ENCODE data around the gene SFXN2. TPM values are rescaled to one million over a fixed set of nuclear protein-coding genes. Genes with fewer than 3 reads are reported as not detected.

Gene SFXN2
- total and polyA plus RNA-seq, 7 experiments from 2014 or later = 11.4 to 32.1 (median 17.5) TPM

DNA sequence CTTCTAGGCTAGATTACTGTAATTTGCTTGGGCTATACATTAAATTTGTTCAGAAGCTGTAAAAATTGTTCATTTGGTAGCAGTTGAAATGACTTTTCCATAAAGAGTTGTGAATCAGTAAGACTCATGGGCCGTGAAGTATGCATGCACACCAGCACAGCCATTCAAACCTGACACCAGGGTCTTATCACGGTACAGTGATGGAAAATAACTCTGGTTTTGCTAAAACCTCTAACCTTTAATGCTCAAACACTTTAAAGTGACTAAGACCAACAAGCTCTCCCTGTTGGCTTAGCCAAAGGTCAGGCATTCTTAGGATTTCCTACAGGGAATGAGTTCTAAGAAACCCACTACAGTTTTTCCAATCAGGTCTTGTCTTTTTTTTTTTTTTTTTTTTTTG is 11.7 kb upstream of the SFXN2 start:
- CTCF ChIA-PET = no interaction called here
- ATAC-seq = no peak
- H3K4me3 Mint-ChIP-seq = no peak overlapping the region

DNA sequence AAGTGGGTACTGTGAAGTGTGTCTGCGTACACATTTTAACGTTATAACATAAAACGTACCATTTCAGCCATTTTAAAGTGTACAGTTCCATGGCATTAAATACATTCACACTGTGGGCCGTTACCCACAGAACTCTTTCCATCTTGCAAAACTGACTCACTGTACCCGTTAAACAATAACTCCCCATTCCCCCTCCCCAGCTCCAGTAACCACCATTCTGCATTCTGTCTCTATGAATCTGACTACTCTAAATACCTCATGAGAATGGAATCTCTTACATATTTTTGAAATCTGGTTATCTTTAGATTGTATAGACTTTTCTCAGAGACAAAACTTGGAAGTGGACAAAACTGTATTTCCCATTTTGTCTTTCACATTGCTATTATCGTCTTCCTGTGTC is 9.5 kb upstream of the SFXN2 start:
- H3K4me1 ChIP-seq (ENCODE audit: control insufficient read depth in 2 of 2, insufficient read depth in 2 of 2, low read length in 2 of 2) = no peaks in the 10 kb centered on the region
- Mint-ChIP-seq H3K36me3 (peaks cover 4 to 11% (median 7%) of the 10 kb centered on the region in 5 donors), H3K4me1 (peaks cover 0 to 19% (median 9%) of the 10 kb centered on the region in 7 donors), H3K4me3 (no peak overlapping the region), H3K27ac (peak overlapping the region in 1 of 9 donors; percentile 12), H3K27me3 (no peaks in the 10 kb centered on the region), H3K9me3 (no peaks in the 10 kb centered on the region)
- no peaks in the 10 kb centered on the region for H3K27me3 ChIP-seq (ENCODE audit: control insufficient read depth in 2 of 2, insufficient read depth in 2 of 2, low read length in 2 of 2)
- CTCF ChIA-PET = no interaction called here
- H3K36me3 ChIP-seq (ENCODE audit: control insufficient read depth in 2 of 3, insufficient read depth in 3 of 3, low read length in 3 of 3) = peaks cover 0 to 4% (median 0%) of the 10 kb centered on the region in 3 experiments
- H3K27ac ChIP-seq (ENCODE audit: low read depth, low read length) = no peak overlapping the region
- POLR2A ChIA-PET = no interaction called here
- intact Hi-C loops (cut with micrococcal nuclease) = no loop called here
- H3K9me3 ChIP-seq (ENCODE audit: control insufficient read depth in 2 of 3, low read length in 3 of 3) = no peaks in the 10 kb centered on the region
- ATAC-seq (no peak), DNase-seq (no peak)
- H3K4me3 ChIP-seq (ENCODE audit: low read length) = no peak overlapping the region

More for the DNA sequence above, 11.7 kb upstream of the SFXN2 start:
- Mint-ChIP-seq H3K9me3 (no peaks in the 10 kb centered on the region), H3K36me3 (peaks cover 6 to 27% (median 22%) of the 10 kb centered on the region in 5 donors), H3K27me3 (no peaks in the 10 kb centered on the region), H3K27ac (no peak overlapping the region), H3K4me1 (peaks cover 0 to 15% (median 9%) of the 10 kb centered on the region in 7 donors)
- intact Hi-C loops (cut with micrococcal nuclease) = no loop called here
- Histone ChIP-seq H3K27ac (ENCODE audit: low read depth, low read length) (no peak overlapping the region), H3K4me3 (ENCODE audit: low read length) (no peak overlapping the region), H3K4me1 (ENCODE audit: control insufficient read depth in 2 of 2, insufficient read depth in 2 of 2, low read length in 2 of 2) (no peaks in the 10 kb centered on the region), H3K9me3 (ENCODE audit: control insufficient read depth in 2 of 3, low read length in 3 of 3) (no peaks in the 10 kb centered on the region), H3K27me3 (ENCODE audit: control insufficient read depth in 2 of 2, insufficient read depth in 2 of 2, low read length in 2 of 2) (no peaks in the 10 kb centered on the region), H3K36me3 (ENCODE audit: control insufficient read depth in 2 of 3, insufficient read depth in 3 of 3, low read length in 3 of 3) (peaks cover 0 to 18% (median 0%) of the 10 kb centered on the region in 3 experiments)
- POLR2A ChIA-PET = no interaction called here
- no peak for DNase-seq

DNA sequence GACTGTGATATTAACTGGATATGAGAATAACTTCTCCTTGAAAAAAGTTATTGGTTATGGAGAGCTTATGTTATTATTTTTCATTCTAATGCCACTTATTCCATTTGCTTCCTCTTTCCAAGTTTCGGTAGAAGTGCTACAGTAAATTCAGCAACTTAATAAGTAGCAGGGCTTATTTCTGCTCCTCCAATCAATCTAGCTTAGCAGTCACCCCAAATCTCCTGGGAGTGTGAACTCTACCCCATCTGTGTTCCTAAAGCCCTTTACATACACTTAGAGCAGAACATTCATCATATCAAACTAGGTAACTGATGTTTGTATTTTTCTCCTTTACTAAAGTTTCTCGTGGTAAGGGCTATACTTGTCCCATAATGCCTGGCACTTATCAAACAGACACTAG is 8.9 kb upstream of the SFXN2 start:
- Histone ChIP-seq H3K27ac (ENCODE audit: low read depth, low read length) (no peak overlapping the region), H3K4me1 (ENCODE audit: control insufficient read depth in 2 of 2, insufficient read depth in 2 of 2, low read length in 2 of 2) (no peaks in the 10 kb centered on the region), H3K27me3 (ENCODE audit: control insufficient read depth in 2 of 2, insufficient read depth in 2 of 2, low read length in 2 of 2) (no peaks in the 10 kb centered on the region), H3K36me3 (ENCODE audit: control insufficient read depth in 2 of 3, insufficient read depth in 3 of 3, low read length in 3 of 3) (peaks cover 0 to 4% (median 0%) of the 10 kb centered on the region in 3 experiments), H3K9me3 (ENCODE audit: control insufficient read depth in 2 of 3, low read length in 3 of 3) (no peaks in the 10 kb centered on the region), H3K4me3 (ENCODE audit: low read length) (no peak overlapping the region)
- ATAC-seq (no peak), DNase-seq (no peak)
- Mint-ChIP-seq H3K27me3 (no peaks in the 10 kb centered on the region), H3K36me3 (peaks cover 4 to 11% (median 7%) of the 10 kb centered on the region in 5 donors), H3K4me3 (no peak overlapping the region), H3K27ac (peak overlapping the region in 1 of 9 donors; percentile 12), H3K4me1 (peaks cover 0 to 19% (median 11%) of the 10 kb centered on the region in 7 donors), H3K9me3 (no peaks in the 10 kb centered on the region)
- intact Hi-C loops (cut with micrococcal nuclease) = no loop called here
- CTCF ChIA-PET = no interaction called here
- POLR2A ChIA-PET = no interaction called here

DNA sequence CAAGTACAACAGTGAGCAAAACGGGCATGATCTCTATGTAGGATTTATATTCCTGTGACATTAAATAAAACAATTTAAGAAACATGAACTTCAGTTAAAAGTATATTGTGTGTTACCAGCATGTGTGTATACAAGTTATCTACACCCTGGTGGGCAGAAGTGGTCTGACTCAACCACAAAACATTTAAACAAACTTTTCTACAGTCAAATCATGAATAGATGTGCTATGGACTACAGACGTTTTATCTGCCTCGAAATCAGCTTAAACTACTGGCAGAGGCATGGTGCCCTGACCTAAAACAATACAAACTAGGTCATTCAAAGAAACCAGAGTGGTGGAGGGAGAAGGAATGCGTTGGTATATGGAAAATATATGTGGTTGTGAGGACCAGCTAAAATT is 3.8 kb upstream of the SFXN2 start:
- Mint-ChIP-seq H3K9me3 (no peaks in the 10 kb centered on the region), H3K4me3 (no peak overlapping the region), H3K27me3 (no peaks in the 10 kb centered on the region), H3K4me1 (peaks cover 18 to 35% (median 25%) of the 10 kb centered on the region in 7 donors), H3K36me3 (peaks cover 0 to 1% (median 0%) of the 10 kb centered on the region in 5 donors), H3K27ac (no peak overlapping the region)
- Histone ChIP-seq H3K36me3 (ENCODE audit: control insufficient read depth in 2 of 3, insufficient read depth in 3 of 3, low read length in 3 of 3) (peaks cover 0 to 5% (median 0%) of the 10 kb centered on the region in 3 experiments), H3K27ac (ENCODE audit: low read depth, low read length) (no peak overlapping the region), H3K9me3 (ENCODE audit: control insufficient read depth in 2 of 3, low read length in 3 of 3) (no peaks in the 10 kb centered on the region), H3K4me1 (ENCODE audit: control insufficient read depth in 2 of 2, insufficient read depth in 2 of 2, low read length in 2 of 2) (peaks cover 4 to 16% of the 10 kb centered on the region in 2 donors), H3K4me3 (ENCODE audit: low read length) (no peak overlapping the region), H3K27me3 (ENCODE audit: control insufficient read depth in 2 of 2, insufficient read depth in 2 of 2, low read length in 2 of 2) (no peaks in the 10 kb centered on the region)
- ChIA-PET CTCF (interaction anchor here (0.9 kb wide), 2 partner anchors 66 to 127 kb away, joined by 3 to 4 read pairs; no protein-coding TSS in a partner anchor), POLR2A (interaction anchor here (5.8 kb wide), 1 partner anchor 64 kb away, joined by 83 read pairs; the partner anchor contains the start of gene TRIM8)
- ATAC-seq = no peak
- intact Hi-C loops (cut with micrococcal nuclease) = loop anchor here (5.0 to 10.0 kb wide), 6 partner anchors 316 to 646 kb away; partner anchors contain the start of genes HPS6 (in 1 of the 2), NFKB2 (in 1 of the 2), NOLC1 (in 1 of the 2) and NT5C2 (in 1 of the 2)
- no peak for DNase-seq

DNA sequence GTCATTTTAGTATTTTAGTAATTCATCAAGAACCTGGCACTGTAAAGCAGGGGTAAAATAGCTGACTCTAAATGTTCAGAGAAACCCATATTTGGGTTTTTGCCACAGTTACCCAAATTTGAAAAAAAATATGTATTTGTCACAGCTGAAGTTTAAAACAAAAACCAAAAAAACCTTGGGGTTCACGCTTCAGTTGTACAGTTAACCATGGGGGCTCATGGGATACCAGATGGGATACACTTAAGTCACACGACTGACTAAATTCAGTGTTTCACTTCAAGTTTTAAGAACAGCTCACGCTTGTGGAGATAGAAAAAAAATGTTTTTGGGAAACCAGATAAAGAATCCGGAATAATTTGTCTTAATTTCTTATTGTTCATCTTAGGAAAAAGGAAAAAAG is 2.3 kb upstream of the SFXN2 start:
- no peak overlapping the region for H3K27ac ChIP-seq (ENCODE audit: low read depth, low read length)
- no peak for DNase-seq
- ATAC-seq = no peak
- Mint-ChIP-seq H3K27ac (no peak overlapping the region), H3K9me3 (no peaks in the 10 kb centered on the region), H3K27me3 (no peaks in the 10 kb centered on the region), H3K4me3 (peak overlapping the region in 1 of 10 donors; percentile 4), H3K4me1 (peaks cover 24 to 42% (median 36%) of the 10 kb centered on the region in 7 donors), H3K36me3 (peaks cover 0 to 2% (median 0%) of the 10 kb centered on the region in 5 donors)
- intact Hi-C loops (cut with micrococcal nuclease) = loop anchor here (5.0 to 10.0 kb wide), 6 partner anchors 317 to 647 kb away; partner anchors contain the start of genes HPS6 (in 1 of the 2), NFKB2 (in 1 of the 2), NOLC1 (in 1 of the 2) and NT5C2 (in 1 of the 2)
- no peak overlapping the region for H3K4me3 ChIP-seq (ENCODE audit: low read length)
- ChIA-PET POLR2A (interaction anchor here (0.6 to 5.8 kb wide), 4 partner anchors 35 to 65 kb away, joined by 3 to 83 read pairs (median 5); partner anchors contain the start of gene TRIM8), CTCF (interaction anchor here (1.1 kb wide), 1 partner anchor 33 kb away, joined by 5 read pairs; no protein-coding TSS in a partner anchor)
- H3K9me3 ChIP-seq (ENCODE audit: control insufficient read depth in 2 of 3, low read length in 3 of 3) = no peaks in the 10 kb centered on the region
- peaks cover 0 to 5% (median 0%) of the 10 kb centered on the region in 3 experiments for H3K36me3 ChIP-seq (ENCODE audit: control insufficient read depth in 2 of 3, insufficient read depth in 3 of 3, low read length in 3 of 3)
- no peaks in the 10 kb centered on the region for H3K27me3 ChIP-seq (ENCODE audit: control insufficient read depth in 2 of 2, insufficient read depth in 2 of 2, low read length in 2 of 2)
- H3K4me1 ChIP-seq (ENCODE audit: control insufficient read depth in 2 of 2, insufficient read depth in 2 of 2, low read length in 2 of 2) = peaks cover 4 to 18% of the 10 kb centered on the region in 2 donors

DNA sequence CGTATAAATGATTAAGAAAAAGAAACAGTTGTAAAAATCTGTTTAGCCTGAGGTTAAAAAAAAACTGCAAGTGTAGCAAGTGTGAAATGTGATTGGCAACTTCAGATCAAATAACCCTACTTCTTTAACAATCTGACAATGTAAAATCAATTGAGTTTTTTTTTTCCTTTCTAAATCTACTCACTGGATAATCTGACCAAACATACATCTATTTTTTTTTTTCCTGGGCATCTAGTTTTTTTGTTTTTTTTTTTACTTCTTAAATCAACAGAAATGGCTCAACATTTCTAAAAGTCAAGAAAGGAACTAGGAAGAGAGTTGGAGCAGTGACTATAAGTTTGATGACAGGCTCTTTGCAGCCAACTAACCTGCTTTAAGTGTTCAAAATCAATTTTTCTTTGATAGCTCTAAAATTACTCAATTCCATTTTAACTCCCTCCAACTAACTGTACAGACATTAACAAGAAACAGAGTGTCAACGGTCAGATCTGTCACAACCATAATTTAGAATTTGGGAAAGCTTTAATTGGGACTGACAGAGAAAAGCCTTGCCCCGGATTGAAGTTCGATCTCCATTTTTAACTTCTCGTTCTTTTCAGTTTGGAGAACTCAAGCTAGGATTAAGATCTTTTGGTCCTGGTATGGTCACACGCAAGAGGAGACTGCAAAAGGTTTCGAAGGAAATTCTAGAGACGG is 1.4 kb upstream of the SFXN2 start:
- Mint-ChIP-seq H3K9me3 (no peaks in the 10 kb centered on the region), H3K4me3 (peak overlapping the region; percentile 86 to 98 (median 94)), H3K27me3 (no peaks in the 10 kb centered on the region), H3K27ac (peak overlapping the region; percentile 66 to 94 (median 88)), H3K4me1 (peaks cover 24 to 45% (median 40%) of the 10 kb centered on the region in 7 donors), H3K36me3 (peaks cover 0 to 6% (median 2%) of the 10 kb centered on the region in 5 donors)
- Histone ChIP-seq H3K4me1 (ENCODE audit: control insufficient read depth in 2 of 2, insufficient read depth in 2 of 2, low read length in 2 of 2) (peaks cover 4 to 18% of the 10 kb centered on the region in 2 donors), H3K4me3 (ENCODE audit: low read length) (peak overlapping the region; percentile 98), H3K9me3 (ENCODE audit: control insufficient read depth in 2 of 3, low read length in 3 of 3) (no peaks in the 10 kb centered on the region), H3K36me3 (ENCODE audit: control insufficient read depth in 2 of 3, insufficient read depth in 3 of 3, low read length in 3 of 3) (peaks cover 0 to 5% (median 0%) of the 10 kb centered on the region in 3 experiments), H3K27ac (ENCODE audit: low read depth, low read length) (peak overlapping the region; percentile 92), H3K27me3 (ENCODE audit: control insufficient read depth in 2 of 2, insufficient read depth in 2 of 2, low read length in 2 of 2) (no peaks in the 10 kb centered on the region)
- intact Hi-C loops (cut with micrococcal nuclease) = loop anchor here (1.0 to 10.0 kb wide), 9 partner anchors 39 to 648 kb away; partner anchors contain the start of genes CNNM2 (in 1 of the 2), HPS6 (in 1 of the 2), NFKB2 (in 1 of the 2) and NOLC1 (in 1 of the 2)
- CTCF ChIA-PET = interaction anchor here (0.6 to 2.7 kb wide), 5 partner anchors 37 to 111 kb away, joined by 3 to 16 read pairs (median 4); partner anchors contain the start of gene TRIM8
- ATAC-seq (no peak), DNase-seq (no peak)
- POLR2A ChIA-PET = interaction anchor here (0.6 to 5.8 kb wide), 15 partner anchors 28 to 1223 kb away, joined by 3 to 83 read pairs (median 4); partner anchors contain the start of genes CNNM2, TRIM8 and WBP1L

All from naive thymus-derived CD4-positive, alpha-beta T cell (primary cell).